ENCODE results near the gene GGTLC1.
"Not testable (repeated sequence)": the region's sequence is repeated elsewhere in the genome, so short reads cannot be mapped to it uniquely, and the experiment has no call there.

Gene GGTLC1

DNA sequence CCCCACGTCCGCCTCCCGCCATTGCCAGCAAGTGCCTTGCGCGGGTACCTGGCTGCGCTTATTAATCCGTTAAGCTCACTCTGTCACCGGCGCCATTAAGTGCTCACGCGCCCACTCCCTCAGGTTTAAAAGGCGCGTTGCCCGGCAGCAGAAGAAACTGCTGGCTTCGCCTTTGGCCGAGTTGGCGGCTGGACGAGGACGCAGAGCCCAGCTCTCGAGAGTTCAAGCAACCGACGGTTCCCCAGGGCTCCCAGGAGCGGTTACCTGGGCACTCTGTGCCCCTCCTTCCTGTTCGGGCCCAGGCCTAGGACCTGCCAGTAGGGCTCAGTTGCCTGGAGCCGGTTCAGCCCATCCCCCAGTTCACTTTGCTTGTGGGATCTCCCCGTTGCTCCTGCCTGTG is at the start of gene GGTLC1:
GGTLC1 (minus strand) TSS at position 219 of the 400 bp plus-strand sequence. CDS start 2,168 bp downstream, outside the sequence.
- DNase-seq (ENCODE audit: low read depth) = no peak

DNA sequence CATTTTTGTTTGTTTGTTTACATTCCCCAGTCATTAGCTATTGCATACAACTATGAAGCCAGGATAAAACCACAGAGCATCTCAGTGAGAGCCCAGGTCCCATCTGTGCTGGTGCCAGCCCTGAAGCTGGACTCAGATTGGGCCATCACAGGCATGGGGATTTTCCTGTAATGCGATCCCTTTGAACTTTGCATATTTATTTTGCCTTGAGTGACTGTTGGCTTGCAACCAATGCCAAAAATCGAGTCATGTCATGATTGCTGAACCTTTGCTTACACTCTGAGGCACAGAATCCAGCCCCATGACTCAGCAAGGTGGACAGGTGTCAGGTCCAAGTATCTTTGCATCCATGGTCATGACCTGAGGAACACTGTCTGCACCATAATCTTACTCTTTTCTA is 46.2 kb upstream of the GGTLC1 start:
- no peak for DNase-seq (ENCODE audit: low read depth)

DNA sequence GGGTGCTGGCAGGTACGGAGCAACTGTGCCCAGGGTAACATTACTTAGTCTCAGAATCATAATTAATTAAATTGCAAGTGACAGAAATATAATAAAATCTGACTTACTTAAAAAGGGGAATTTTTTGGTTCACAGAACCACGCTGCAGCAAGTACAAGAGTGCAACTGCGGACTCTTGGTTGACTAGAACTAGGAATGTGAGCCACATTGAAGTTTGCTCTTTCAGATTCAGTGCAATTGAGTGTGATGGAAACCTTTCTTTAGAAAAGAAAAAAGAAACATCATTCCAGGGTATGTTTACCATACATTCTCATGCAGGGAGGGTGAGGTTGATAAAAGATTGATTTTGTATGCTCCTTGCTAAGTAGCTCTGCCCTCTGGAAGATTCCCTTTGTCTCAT is 45.0 kb upstream of the GGTLC1 start:
- no peak for DNase-seq (ENCODE audit: low read depth)

DNA sequence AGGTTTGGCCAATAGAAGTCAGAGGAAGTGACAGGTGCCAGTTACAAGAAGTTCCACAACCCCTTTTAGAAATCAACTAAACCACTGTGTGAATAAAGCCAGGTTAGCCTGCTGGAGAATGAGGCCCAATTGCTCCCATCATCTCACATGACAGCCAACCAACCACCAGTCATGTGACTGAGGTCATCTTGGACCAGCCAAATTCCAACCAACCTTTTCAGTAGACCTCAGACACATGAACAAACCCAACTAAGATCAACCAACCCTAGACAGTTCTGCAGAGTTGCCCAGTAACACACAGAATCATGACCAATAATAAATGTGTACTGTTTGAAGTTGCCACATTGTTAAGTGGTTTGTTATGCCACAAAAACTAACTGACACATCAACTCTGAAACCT is 44.6 kb upstream of the GGTLC1 start:
- DNase-seq (ENCODE audit: low read depth) = no peak

DNA sequence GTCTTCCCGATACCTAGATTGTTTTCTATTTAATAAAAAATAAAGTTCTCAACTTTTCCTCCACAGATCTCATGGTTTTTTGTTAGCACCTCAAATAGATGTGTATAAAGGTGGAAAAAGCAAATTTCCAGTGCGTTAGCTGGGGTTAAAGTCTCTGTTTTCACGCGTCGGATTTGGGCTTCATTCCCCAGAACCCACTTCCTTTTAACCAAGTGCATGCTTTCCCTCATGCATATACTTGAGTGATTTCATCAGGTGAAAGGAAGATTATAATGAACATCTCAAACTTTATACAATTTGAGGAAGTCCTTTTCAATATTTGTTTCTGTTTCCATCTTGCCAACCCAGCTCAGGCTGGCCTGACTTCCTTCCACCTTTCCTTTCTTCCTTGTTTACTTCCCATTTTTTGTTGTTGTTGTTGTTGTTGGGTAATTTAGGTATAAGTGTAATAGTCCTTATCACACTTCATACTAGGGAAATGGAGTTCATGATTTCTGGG is 43.9 kb upstream of the GGTLC1 start:
- DNase-seq (ENCODE audit: low read depth) = no peak

DNA sequence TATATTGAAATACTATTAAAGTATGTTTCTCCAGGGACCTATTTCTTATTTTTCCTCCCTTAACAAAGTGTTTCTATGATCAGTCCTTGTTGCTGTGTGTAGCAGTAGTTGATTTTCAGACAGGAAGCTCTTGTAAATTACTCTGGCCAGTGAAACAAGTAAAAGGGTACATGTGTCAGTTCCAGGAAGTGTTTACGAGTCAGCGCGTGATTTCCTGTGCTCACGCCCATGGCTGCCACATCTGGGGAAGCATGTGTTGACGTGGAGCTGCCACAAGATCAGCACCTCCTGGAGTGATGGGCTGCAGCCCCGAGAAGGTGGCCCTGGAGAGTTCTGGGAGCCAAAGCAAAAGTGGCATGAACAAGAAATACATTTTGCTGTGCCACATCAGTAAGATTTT is 38.6 kb upstream of the GGTLC1 start:
- DNase-seq (ENCODE audit: low read depth) = peak; percentile 46

DNA sequence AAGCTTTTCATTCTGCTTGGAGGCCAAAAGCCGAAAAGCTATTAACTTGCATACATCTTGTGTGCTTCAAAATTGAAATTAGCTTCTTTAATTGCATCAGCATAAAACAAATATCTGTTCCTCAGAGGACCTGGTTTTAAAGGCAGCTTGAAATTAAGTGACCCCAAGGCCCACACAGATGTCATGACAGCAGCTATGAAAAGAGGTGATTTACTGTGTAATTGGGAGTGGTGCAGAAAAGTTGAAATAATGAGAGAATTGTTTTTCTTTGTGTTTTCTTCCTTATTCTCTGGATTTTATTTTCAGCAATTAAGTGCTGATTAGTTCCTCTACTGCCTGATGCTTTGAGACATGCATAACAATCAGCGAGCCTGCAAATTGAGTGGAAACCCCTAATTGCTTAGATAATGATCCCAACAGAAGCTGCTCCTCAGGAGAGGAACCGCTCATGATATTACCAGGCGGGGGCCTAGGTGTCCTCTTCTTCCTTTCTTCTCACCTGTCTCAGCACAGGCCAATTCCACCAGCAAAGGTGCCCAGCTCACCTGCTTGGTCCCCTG is 34.1 kb upstream of the GGTLC1 start:
- DNase-seq (ENCODE audit: low read depth) = no peak

DNA sequence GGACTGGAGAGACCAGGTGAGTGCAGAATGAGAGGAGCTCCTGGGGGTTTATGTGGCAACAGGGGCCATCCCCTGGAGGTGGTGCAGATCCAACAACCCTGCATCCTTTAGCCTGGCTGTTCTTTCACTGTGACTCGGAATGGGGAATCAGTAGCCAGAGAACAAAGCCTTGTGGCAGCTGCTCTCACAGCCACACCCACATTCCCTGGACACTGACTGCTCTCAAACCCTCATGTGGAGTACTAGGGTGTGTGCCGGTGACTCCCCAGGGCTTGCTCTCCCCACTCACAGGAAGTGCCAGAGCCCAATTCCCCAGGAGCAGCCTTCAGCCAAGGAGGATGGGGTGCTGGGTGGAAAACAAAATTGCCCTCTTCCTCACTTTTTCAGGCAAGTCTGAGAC is 30.2 kb upstream of the GGTLC1 start:
- DNase-seq (ENCODE audit: low read depth) = no peak

DNA sequence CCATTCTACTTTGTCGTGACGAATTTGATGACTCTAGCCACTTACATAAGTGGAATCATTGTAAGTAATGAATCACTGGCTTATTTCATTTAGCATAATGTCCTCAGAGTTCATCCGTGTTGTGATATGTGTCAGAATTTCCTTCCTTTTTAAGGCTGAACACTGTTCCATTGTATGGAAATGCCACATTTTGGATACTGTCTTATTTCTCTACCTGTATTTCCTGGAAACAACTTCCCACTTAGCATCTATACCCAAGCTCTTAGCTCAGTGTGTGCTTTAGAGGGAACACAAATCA is 28.8 kb upstream of the GGTLC1 start:
- no peak for DNase-seq (ENCODE audit: low read depth)

DNA sequence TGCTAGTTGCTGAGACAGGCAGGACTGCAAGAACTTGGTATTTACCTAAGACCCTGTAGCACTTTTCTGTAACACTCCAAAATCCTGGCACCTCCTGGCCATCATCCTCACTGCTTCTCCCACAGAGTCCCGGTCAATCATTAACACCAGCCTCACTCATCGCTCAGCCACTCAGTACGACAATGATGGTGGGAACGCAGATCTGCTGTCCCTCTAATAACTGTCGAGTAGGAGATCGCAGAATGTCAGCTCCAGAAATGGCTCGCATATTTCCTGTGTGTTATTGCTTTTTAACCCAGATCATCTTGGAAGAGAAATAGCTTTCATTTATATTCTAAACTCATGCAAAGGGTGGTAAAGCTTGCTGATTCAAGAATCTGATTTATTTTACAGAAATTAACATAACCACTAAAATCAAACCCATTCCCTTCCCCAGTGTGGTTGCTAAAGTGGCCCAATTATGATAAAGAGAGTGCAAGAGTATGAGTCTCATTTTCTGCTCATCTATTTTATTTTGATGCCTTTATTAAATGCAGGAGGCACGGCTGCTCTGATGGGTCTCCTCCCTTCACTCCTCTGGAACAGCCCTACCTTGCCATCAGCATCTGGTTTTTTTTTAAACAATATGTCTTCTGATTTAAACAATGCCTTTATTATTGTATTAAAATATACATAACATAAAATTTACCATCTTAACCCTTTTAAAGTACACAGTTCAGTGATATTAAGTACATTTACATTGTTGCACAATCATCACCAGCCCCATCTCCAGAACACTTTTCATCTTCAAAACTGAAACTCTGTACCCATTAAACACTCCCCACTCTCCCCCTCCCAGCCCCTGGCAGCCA is 28.3 kb upstream of the GGTLC1 start:
- DNase-seq (ENCODE audit: low read depth) = no peak

DNA sequence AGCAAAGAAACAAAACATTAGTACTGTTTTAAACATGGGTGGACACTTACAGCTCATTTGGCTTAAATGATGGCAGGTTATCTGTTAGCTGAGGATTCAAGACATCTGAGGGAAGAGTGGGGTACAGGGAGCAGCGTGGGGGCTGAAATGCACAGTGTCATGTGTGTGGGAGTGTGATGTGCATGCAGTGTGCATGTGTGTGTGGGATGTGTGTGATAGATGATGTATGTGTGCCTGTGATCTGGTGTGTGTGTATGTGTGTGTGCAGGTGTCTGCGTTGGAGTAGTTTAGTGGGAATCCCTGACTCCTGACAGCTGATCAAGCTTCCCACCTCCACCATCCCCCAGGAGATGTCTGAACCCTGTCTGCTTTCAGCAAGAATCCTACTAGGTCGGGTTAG is 25.4 kb upstream of the GGTLC1 start:
- no peak for DNase-seq (ENCODE audit: low read depth)

DNA sequence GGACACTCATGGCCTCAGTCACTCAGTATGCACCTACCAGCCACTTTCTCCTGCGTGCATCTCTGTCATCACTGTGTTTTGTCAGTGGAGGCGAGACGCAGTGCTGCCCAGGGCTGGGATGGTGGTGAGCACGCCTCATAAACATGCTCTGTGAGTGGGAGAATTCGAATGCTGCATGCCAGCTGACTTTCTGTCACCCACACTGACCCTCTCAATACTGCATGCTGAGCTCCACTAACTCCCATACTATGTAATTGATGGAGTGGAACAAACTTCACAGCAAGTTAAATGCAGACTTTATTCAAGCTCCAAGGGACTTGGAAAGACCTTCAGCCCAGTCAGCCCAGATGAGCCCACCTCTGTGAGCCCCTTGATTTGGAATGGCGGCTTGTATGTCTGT is 22.7 kb upstream of the GGTLC1 start:
- DNase-seq (ENCODE audit: low read depth) = no peak

DNA sequence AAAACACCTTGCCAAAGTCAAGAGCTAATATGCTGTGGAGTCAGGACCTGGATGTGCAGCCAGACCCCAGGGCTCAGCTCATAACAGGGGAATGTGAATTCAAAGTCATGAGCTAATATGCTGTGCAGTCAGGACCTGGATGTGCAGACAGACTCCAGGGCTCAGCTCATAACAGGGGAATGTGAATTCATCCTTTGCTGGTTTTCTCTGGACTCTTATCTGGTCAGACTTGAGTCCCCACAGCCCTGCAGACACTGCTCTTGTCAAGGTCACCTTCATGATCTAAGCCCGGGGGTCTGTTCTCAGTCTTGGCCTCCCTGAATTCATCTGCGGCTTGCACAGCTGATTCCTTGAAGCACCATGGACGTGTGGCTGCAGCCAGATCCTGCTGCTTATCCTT is 19.2 kb upstream of the GGTLC1 start:
- DNase-seq (ENCODE audit: low read depth) = no peak

DNA sequence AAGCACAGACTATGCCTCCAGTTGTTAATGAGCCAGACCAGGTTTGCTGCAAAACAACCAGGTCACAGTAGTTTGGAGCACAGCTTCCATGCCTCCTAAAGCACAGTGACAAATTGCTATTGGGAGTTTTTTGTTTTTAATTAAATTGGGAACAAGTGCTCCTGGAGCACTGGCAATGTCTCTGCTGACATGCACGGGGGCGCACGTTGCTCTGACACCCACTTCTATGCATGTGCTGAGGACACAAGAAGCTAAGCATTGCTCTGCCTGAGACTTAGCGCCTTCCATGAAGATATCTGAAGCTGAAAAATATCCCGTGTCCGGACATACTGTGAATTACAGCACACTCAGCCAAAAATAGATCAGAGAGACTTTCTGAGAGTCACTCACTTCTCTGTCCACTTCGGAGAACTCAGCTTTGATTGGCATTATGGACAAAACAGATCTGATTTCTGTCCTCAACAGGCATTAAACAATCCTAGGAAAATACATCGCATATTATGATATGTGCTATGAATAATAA is 18.6 kb upstream of the GGTLC1 start:
- no peak for DNase-seq (ENCODE audit: low read depth)

DNA sequence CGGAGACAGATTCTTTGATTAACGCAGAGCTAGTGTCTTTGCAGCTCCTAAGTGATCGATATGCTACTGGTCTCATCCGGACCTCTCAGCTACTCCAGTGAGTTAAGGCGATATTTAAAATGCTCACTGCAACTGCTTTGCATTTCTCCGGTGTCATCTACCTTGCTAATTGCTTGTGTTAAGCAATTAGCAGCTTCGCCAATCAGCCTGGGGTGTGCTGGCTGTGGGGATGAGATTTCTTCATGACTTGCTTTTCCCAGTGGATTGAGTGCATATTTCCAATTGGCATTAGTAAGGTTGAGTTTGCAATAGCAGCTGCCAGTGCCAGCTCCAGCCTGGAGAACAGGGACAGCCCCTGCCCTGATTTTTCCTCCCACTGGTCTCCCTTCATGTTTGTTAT is 18.0 kb upstream of the GGTLC1 start:
- DNase-seq (ENCODE audit: low read depth) = no peak

DNA sequence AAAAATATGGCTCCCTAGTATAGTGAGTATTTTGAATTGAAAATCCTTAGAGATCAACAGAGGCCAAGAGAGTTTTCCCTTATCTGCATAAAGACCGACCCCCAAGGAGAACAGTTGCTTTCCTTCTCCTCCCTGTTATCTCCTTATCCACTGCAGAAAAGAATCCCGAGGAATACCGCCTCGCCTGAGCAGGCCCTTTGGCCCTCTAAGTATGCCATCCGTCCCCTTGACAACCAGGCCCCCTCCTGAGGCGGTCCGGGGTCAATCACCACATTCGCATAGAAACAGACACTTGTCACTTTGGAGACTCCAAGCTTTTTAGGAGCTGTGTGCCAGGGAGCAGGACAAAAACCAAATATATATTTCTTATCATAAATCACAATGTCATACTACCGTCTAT is 15.9 kb upstream of the GGTLC1 start:
- no peak for DNase-seq (ENCODE audit: low read depth)

DNA sequence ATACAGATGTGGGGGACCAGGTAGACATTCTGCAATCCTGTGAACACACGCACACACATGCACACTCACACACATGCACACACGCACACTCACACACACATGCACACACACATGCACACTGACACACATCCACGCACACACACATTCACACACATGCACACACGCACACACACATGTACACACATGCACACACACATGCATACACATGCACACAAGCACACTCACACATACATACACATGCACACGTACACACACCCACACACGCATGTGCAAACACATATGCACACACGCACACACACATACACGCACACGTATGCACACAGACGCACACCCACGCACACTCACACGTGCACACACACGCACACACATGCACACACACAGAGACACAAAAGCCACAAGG is 14.3 kb upstream of the GGTLC1 start:
- DNase-seq (ENCODE audit: low read depth) = no peak

DNA sequence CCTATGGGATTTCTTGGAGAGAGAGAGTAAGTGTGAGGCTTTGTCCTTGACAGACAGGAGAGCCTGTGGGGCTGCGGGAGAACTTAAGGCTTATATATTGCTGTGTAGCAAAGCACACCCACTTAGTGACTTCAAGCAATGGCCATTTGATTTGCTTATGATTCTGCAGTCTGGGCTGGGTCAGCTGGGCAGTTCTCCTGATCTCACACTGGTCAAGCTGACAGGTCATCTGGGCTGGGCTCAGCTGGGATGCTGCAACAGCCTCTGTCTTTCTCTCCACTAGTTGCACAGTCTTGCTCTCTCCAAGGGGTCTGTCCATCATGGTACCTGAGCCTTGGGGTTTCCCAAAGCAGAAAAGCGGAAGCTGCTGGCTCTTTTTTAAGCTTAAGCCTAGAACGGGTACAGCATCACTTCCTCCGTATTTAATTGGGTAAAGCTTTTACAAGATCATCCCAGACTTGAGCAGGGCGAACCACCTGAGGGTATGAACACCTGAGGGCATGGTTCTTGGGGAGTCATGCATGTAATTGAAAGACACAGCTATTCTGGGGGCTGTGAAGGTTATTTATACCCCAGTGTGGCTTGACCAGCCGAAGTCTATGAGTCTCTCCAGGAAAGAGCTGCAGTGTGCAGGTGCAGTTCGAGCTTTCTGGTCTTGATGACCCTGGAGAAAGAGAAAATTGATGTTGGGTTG is 13.3 kb upstream of the GGTLC1 start:
- no peak for DNase-seq (ENCODE audit: low read depth)

DNA sequence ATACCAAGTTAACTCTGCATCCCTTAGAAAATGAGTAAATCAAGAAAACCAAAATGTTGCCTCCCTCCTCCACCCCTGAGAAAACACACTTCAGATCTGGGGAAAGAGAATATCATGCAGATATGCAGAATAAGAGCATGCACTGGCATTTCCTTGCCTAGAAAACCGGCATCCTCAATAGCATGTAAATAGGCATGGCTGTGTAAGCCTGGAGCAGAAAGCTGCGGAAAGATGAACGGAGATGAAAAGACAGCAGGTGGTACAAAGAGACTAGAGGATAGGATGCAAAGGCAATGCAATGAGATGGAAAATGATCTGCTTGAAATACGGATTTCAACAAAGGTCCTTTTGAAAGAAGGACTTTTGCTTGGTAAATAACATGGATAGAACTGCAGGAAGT is 10.3 kb upstream of the GGTLC1 start:
- no peak for DNase-seq (ENCODE audit: low read depth)

DNA sequence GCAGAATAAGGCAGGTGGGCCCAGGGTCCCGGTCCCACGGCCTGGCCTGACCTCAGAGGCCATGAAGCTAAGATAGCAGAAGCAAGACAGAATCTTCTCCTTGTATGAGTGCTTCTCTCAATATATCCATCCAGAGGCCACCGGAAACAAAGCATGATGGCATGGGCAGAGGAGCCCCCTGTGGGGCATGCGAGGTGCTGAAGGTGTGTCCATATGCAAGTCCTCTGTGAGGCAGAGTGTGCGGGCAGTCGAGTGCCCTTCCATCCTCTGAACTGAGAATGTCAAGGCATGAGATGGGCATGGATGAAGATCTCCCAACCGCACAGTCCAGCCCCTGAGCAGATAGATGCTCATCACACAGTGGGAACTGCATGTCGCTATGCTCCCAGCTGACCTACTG is 9.8 kb upstream of the GGTLC1 start:
- DNase-seq (ENCODE audit: low read depth) = no peak

DNA sequence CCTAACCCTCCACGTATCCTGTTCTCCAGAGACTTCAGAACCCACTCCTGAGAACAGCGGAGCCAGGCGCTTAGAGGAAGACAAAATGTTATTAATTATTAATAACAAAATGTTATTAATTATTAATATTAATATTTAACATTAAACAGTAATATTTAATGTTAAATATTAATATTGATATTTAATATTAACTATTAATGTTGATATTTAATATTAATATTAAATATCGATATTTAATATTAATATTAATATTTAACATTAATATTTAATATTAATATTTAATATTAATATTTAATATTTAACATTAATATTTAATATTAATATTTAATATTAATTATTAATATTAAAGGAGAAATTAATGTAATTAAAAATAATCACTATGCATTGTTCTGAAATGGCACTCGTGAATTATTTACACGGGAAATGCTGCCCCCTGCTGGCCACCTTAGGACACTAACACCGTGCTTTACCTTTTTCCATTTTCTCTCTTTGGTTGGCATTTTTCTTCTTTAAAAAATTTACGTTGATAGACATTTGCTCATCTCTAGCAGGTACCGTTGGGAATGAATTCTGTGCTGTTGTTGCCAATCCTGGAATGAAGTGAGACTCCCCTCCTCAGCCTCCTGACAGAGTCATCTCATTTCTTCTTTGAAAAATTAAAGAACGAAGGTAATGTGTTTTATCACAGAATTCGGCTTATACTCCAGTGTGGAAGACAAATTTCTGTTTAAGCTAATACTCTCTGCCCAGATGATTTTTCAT is 7.5 kb upstream of the GGTLC1 start:
- DNase-seq (ENCODE audit: low read depth) = peak; percentile 37

DNA sequence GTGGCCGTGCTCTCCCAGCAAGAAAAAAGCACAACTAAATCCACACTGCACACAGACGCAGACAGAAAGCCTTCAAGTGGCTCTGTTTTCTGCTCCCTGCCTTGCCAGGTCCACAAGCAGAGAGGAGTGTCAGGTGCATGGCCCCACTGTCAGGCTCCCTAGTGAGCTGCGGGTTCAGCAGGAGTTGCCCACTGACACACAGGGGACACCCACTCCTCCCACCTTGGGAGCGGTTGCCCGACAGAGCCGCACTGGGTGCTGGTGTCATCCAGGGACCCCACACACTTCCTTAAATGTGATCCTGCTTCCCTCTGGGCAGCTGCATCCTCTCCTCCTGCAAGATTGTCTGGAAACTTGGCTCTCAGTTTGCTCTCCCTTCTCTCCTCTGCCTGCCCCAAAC is 6.7 kb upstream of the GGTLC1 start:
- not testable (repeated sequence) for DNase-seq (ENCODE audit: low read depth)
